ENCODE results near the gene PRKCH.

- TF ChIP-seq MEF2D (CRISPR knock-in tag; IDR thresholded peaks at IDR 0.05) (no peak), TBL1XR1 (IDR thresholded peaks at IDR 0.05; ENCODE audit: borderline replicate concordance, low read length, partially characterized antibody) (no peak), JUND (CRISPR knock-in tag; IDR thresholded peaks at IDR 0.05) (no peak), TEAD3 (CRISPR knock-in tag; optimal IDR thresholded peaks at IDR 0.05; ENCODE audit: borderline replicate concordance) (no peak), POLR2AphosphoS2 (IDR thresholded peaks at IDR 0.05; ENCODE audit: low read depth, low read length) (no peak)
Observed at GRCh38 chr14:61521773-61522172, 200.4 kb downstream of the PRKCH start.
